KG1 (cell line): ENCODE results near the gene ATG4B.
A peak's percentile ranks its signal among the peaks of the same experiment; 100 is the strongest.
"Not testable (repeated sequence)": the region's sequence is repeated elsewhere in the genome, so short reads cannot be mapped to it uniquely, and the experiment has no call there.

Experiments used
- DNase-seq: peaks from one replicate; lab custom pipeline; 2025; lab: John Stamatoyannopoulos, UW

ATG4B gene

GRCh38 chr2:241637018-241637794 is at the start of gene ATG4B, which contains the start of gene THAP4:
ATG4B (plus strand) TSS chr2:241637693; CDS start chr2:241637715, 22 bp downstream.
THAP4 (minus strand) TSS chr2:241637158; CDS start chr2:241637017, 141 bp downstream.
- peak; percentile 86 for DNase-seq

GRCh38 chr2:241589863-241590262 is 47.6 kb upstream of the ATG4B start:
- not testable (repeated sequence) for DNase-seq

- not testable (repeated sequence) for DNase-seq
Measured at GRCh38 chr2:241590496-241591455, 46.7 kb upstream of the ATG4B start.

- no peak for DNase-seq
Measured at GRCh38 chr2:241592126-241592845, 45.2 kb upstream of the ATG4B start.

GRCh38 chr2:241593271-241593670 is 44.2 kb upstream of the ATG4B start:
- no peak for DNase-seq

- DNase-seq = no peak
Measured at GRCh38 chr2:241595600-241596140, 41.8 kb upstream of the ATG4B start.

- DNase-seq = no peak
Measured at GRCh38 chr2:241597561-241597960, 39.9 kb upstream of the ATG4B start.

- DNase-seq = no peak
Measured at GRCh38 chr2:241598061-241598460, 39.4 kb upstream of the ATG4B start.

GRCh38 chr2:241598487-241598886 is 39.0 kb upstream of the ATG4B start:
- DNase-seq = no peak

GRCh38 chr2:241599615-241600014 is 37.9 kb upstream of the ATG4B start:
- no peak for DNase-seq

GRCh38 chr2:241601841-241602240 is 35.7 kb upstream of the ATG4B start:
- DNase-seq = no peak

- no peak for DNase-seq
Measured at GRCh38 chr2:241602720-241603119, 34.8 kb upstream of the ATG4B start.

GRCh38 chr2:241603686-241604085 is 33.8 kb upstream of the ATG4B start:
- DNase-seq = no peak

GRCh38 chr2:241606186-241606585 is 31.3 kb upstream of the ATG4B start:
- DNase-seq = no peak

GRCh38 chr2:241607162-241607885 is 30.2 kb upstream of the ATG4B start:
- no peak for DNase-seq

GRCh38 chr2:241608881-241609280 is 28.6 kb upstream of the ATG4B start:
- no peak for DNase-seq

- DNase-seq = peak; percentile 53
Measured at GRCh38 chr2:241609859-241610793, 27.4 kb upstream of the ATG4B start.

GRCh38 chr2:241611062-241611461 is 26.4 kb upstream of the ATG4B start:
- DNase-seq = no peak

- DNase-seq = no peak
Measured at GRCh38 chr2:241612156-241613016, 25.1 kb upstream of the ATG4B start.
